Measurements from ENCODE around the gene IGSF8.

Gene IGSF8

GRCh38 chr1:160070243-160071163 is 27.9 kb downstream of the IGSF8 start:
- no peak for FAIRE-seq
- DNase-seq (ENCODE audit: insufficient read length), result peak; percentile 54
- TF ChIP-seq TAF1 (IDR thresholded peaks at IDR 0.05; ENCODE audit: borderline replicate concordance, low read depth, low read length), result no peak
- TF ChIP-seq POLR2A (IDR thresholded peaks at IDR 0.05; ENCODE audit: low read depth, low read length), result no peak
- TF ChIP-seq POLR2AphosphoS5 (IDR thresholded peaks at IDR 0.05; ENCODE audit: low read depth, low read length), result no peak

- DNase-seq (ENCODE audit: insufficient read length), result no peak
- TF ChIP-seq POLR2A (IDR thresholded peaks at IDR 0.05; ENCODE audit: low read depth, low read length), result no peak
- TF ChIP-seq TAF1 (IDR thresholded peaks at IDR 0.05; ENCODE audit: borderline replicate concordance, low read depth, low read length), result no peak
- TF ChIP-seq POLR2AphosphoS5 (IDR thresholded peaks at IDR 0.05; ENCODE audit: low read depth, low read length), result no peak
- FAIRE-seq, result no peak
These were observed 28.8 kb downstream of the IGSF8 start, which contains the start of gene KCNJ10 for GRCh38 chr1:160069460-160070231. KCNJ10 (minus strand) TSS chr1:160070160; CDS start chr1:160042532, 27,628 bp downstream.

DNA sequence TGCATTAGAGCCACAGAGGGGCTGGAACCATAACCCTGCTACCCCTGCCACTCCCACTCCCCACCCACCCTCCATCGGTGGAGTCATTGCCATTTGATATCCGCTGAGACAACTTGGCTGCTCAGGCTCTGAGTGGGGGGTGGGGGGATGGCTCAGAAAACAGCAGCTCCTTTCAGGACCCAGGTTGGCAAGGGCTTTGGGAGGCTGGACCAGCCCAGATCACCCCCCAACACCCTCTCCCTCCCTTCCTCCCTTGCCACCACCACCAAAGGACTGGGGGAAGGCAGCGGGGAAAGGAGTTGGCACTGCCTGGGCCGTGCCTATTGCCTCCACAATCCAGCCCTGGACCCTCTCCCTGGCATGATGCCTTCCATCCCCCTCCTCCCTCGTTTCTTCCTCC is 30.2 kb downstream of the IGSF8 start:
- TF ChIP-seq POLR2A (IDR thresholded peaks at IDR 0.05; ENCODE audit: low read depth, low read length) (no peak), TAF1 (IDR thresholded peaks at IDR 0.05; ENCODE audit: borderline replicate concordance, low read depth, low read length) (no peak), POLR2AphosphoS5 (IDR thresholded peaks at IDR 0.05; ENCODE audit: low read depth, low read length) (no peak)
- DNase-seq (ENCODE audit: insufficient read length) (no peak), FAIRE-seq (no peak)

- no peak for DNase-seq (ENCODE audit: insufficient read length)
- no peak for FAIRE-seq
- TF ChIP-seq POLR2A (IDR thresholded peaks at IDR 0.05; ENCODE audit: low read depth, low read length) (no peak), POLR2AphosphoS5 (IDR thresholded peaks at IDR 0.05; ENCODE audit: low read depth, low read length) (no peak), TAF1 (IDR thresholded peaks at IDR 0.05; ENCODE audit: borderline replicate concordance, low read depth, low read length) (no peak)
These were observed 31.3 kb downstream of the IGSF8 start for GRCh38 chr1:160066829-160067745.

GRCh38 chr1:160064746-160065145 is 33.7 kb downstream of the IGSF8 start:
- DNase-seq (ENCODE audit: insufficient read length), result no peak
- TF ChIP-seq POLR2A (IDR thresholded peaks at IDR 0.05; ENCODE audit: low read depth, low read length) (no peak), TAF1 (IDR thresholded peaks at IDR 0.05; ENCODE audit: borderline replicate concordance, low read depth, low read length) (no peak), POLR2AphosphoS5 (IDR thresholded peaks at IDR 0.05; ENCODE audit: low read depth, low read length) (no peak)
- FAIRE-seq, result no peak

DNA sequence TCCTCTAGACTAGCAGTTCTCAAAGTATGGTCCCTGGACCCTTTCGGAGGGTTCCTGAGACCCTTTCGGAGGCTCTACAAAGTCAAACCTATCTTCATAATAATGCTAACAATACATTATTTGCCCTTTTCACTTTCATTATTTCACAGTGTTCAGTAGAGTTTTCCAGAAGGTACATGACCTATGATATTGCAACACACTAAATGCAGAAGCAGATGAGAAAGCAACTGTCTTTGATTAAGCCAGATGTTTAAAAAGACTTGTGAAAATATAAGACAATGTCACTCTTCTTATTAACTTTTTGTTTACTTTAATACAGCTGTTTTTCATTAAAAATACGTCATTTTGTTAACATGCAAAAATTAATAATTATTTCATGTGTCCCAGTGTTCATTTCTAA is 34.3 kb downstream of the IGSF8 start:
- DNase-seq (ENCODE audit: insufficient read length) (no peak), FAIRE-seq (no peak)
- TF ChIP-seq POLR2AphosphoS5 (IDR thresholded peaks at IDR 0.05; ENCODE audit: low read depth, low read length), result no peak
- no peak for TF ChIP-seq TAF1 (IDR thresholded peaks at IDR 0.05; ENCODE audit: borderline replicate concordance, low read depth, low read length)
- TF ChIP-seq POLR2A (IDR thresholded peaks at IDR 0.05; ENCODE audit: low read depth, low read length), result no peak

- TF ChIP-seq POLR2A (IDR thresholded peaks at IDR 0.05; ENCODE audit: low read depth, low read length) (no peak), TAF1 (IDR thresholded peaks at IDR 0.05; ENCODE audit: borderline replicate concordance, low read depth, low read length) (no peak), POLR2AphosphoS5 (IDR thresholded peaks at IDR 0.05; ENCODE audit: low read depth, low read length) (no peak)
- FAIRE-seq (no peak), DNase-seq (ENCODE audit: insufficient read length) (no peak)
These were observed 35.2 kb downstream of the IGSF8 start for GRCh38 chr1:160063176-160063575.

- DNase-seq (ENCODE audit: insufficient read length), result no peak
- TF ChIP-seq TAF1 (IDR thresholded peaks at IDR 0.05; ENCODE audit: borderline replicate concordance, low read depth, low read length) (no peak), POLR2AphosphoS5 (IDR thresholded peaks at IDR 0.05; ENCODE audit: low read depth, low read length) (no peak), POLR2A (IDR thresholded peaks at IDR 0.05; ENCODE audit: low read depth, low read length) (no peak)
- FAIRE-seq, result no peak
These were observed 36.2 kb downstream of the IGSF8 start for GRCh38 chr1:160062230-160062532.

GRCh38 chr1:160061369-160062229 is 36.8 kb downstream of the IGSF8 start:
- no peak for TF ChIP-seq TAF1 (IDR thresholded peaks at IDR 0.05; ENCODE audit: borderline replicate concordance, low read depth, low read length)
- TF ChIP-seq POLR2A (IDR thresholded peaks at IDR 0.05; ENCODE audit: low read depth, low read length), result no peak
- no peak for TF ChIP-seq POLR2AphosphoS5 (IDR thresholded peaks at IDR 0.05; ENCODE audit: low read depth, low read length)
- no peak for FAIRE-seq
- no peak for DNase-seq (ENCODE audit: insufficient read length)

DNA sequence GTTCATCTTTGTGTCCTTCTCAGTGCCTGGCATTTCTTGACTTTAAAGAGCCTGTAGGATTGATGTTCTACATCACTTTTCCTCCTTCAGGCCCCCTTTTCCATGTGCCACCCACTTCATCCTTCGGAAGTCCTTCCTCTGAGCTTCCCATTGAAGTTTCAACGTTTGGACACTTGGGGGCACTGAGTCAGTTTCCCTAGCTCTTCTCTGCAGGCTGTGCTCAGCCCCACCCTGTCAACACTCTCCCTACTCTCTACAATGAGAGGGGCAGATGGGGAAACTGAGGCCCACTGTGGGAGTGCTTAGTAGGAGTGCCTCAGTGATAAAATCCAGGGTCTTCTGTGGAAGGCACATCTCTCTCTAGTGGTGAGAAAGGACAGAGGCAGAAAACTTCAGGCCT is 40.3 kb downstream of the IGSF8 start:
- TF ChIP-seq POLR2A (IDR thresholded peaks at IDR 0.05; ENCODE audit: low read depth, low read length) (no peak), TAF1 (IDR thresholded peaks at IDR 0.05; ENCODE audit: borderline replicate concordance, low read depth, low read length) (no peak), POLR2AphosphoS5 (IDR thresholded peaks at IDR 0.05; ENCODE audit: low read depth, low read length) (no peak)
- DNase-seq (ENCODE audit: insufficient read length), result no peak
- no peak for FAIRE-seq

Data from GM12892 (cell line).